Stimulated activated CD8-positive, alpha-beta memory T cell treated with anti-CD3 and anti-CD28 coated beads, Interleukin-2, amount 100 ng/mL, for 48 hours (primary cell): ENCODE results near the gene OR5B2.
"Not testable (repeated sequence)": the region's sequence is repeated elsewhere in the genome, so short reads cannot be mapped to it uniquely, and the experiment has no call there.

Experiments
- DNase-seq, 2 donors: peaks; one replicate each; pipeline ENCODE4 v3.0.0-alpha.2; 2020; ENCODE audit warnings: low read depth in 2 of 2

OR5B2 gene

GRCh38 chr11:58428021-58428420 is at the start of gene OR5B2:
OR5B2 (minus strand) TSS chr11:58428121; CDS start chr11:58423261, 4,860 bp downstream.
- DNase-seq = no peak

GRCh38 chr11:58471892-58472291 is 44.0 kb upstream of the OR5B2 start:
- no peak for DNase-seq

DNA sequence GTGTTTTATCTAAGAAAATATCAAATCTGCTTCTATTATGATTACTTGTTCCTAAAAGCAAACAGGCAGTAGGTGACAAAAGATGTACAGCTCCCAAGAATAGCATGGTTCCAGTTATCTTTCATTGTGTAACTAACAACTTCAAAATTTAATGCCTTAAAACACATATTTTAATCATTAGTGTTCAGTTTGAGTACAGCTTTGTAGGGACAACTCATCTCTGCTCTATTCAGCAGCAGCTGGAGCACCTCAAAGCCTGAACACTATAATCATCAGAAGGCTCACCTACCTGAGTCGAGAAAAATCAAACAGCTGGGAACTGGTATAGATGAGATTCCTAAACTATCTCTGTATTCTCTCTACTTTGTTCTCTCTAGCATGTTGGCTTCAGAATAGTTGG is 38.4 kb upstream of the OR5B2 start:
- DNase-seq = no peak

DNA sequence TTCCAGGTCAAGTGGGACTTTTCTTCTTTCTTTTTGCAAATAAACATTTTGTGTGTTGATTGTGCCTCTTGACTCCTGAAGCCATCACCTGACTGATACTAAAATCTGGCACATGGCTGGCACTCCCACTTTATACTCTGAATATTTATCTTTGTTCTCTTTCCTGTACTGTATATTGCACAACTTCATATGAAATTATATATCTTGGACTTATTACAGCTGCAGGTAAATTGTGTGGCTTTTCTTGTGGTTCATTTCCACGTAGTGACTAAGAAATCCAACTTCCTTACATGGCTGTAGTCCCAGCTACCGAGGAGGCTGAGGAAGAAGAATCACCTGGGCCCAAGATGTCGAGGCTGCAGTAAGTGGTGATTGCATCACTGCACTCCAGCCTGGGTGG is 37.8 kb upstream of the OR5B2 start:
- DNase-seq = no peak

DNA sequence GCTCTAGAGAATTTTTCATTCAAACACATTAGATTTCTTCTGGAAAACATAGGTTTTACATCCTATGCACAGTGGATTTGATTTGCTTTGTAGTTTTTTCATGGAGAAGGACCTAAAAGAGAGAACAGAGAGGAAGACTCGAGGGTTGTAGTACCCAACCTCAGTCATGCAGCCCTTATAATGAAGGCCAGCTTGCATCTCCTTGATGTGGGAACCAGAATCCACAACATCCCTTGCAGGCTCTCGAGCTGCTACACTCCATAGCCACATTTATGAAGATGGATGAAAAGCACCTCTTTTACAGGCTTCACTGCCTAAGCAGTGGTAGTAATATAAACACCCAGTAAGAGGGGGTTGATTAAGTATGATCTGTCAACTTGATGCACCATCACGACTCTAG is 23.7 kb upstream of the OR5B2 start:
- DNase-seq = no peak

DNA sequence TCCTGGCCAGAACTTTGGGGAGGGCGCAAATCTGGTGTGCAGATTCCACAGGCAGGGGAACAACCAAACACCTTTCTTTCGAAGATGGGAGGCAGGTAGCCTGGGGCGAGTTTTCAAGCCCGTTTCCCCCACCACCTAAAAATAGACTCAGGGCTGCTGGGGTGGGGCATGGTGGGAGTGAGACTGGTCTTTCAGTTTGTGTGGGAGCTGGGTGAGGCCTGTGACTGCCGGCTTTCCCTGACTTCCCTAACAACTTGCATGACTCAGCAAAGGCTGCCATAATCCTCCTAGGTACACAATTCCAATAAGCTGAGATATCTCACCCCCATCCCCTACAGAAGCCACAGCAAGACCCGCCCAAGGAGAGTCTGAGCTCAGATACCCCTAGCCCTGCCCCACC is 18.4 kb upstream of the OR5B2 start:
- no peak for DNase-seq

GRCh38 chr11:58444300-58444699 is 16.4 kb upstream of the OR5B2 start:
- DNase-seq = no peak

GRCh38 chr11:58442136-58442535 is 14.2 kb upstream of the OR5B2 start, which contains the start of gene OR5B12:
OR5B12 (minus strand) TSS chr11:58442236; CDS start chr11:58440151, 2,085 bp downstream.
- no peak for DNase-seq

- no peak for DNase-seq
These were observed 10.6 kb upstream of the OR5B2 start for GRCh38 chr11:58438486-58438885.

GRCh38 chr11:58434217-58434616 is 6.3 kb upstream of the OR5B2 start:
- DNase-seq = no peak

DNA sequence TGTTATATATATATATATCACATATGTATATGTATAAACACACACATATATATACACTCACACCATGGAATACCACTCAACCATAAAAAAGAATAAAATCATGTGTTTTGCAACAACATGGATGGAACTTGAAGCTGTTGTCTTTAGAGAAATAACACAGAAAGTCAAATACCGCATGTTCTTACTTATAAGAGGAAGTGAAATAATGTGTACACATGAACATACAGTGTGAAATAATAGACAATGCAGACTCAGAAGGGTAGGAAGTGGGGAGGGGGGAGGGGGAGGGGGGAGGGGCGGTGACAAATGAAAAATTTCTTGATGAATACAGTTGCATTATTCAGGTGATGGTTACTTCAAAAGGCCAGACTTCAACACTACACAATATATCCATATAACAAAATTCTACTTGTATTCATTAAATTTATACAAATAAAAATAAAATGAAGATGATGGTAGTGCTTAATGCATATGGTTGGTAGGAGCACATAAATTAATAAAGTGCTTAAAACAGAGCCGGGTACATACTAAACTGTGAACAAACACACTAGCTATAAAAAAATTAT is 5.8 kb upstream of the OR5B2 start:
- no peak for DNase-seq

DNA sequence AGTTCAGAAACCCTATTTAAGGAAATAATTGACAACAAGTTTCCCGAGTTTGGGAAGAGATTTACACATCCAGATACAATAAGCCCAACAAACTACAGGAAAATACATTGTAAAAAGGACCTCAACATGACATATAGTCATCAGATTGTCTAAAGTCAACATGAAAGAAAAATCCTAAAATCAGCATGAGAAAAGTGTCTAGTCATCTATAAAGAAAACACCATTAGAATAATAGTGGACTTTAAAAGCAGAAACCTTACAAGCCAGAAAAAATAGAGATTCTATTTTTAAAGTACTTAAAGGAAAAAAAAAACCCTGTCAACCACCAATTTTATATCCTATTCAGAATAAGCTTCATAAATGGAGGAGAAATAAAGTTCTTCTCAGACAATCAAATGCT is 1.4 kb upstream of the OR5B2 start:
- DNase-seq = no peak

DNA sequence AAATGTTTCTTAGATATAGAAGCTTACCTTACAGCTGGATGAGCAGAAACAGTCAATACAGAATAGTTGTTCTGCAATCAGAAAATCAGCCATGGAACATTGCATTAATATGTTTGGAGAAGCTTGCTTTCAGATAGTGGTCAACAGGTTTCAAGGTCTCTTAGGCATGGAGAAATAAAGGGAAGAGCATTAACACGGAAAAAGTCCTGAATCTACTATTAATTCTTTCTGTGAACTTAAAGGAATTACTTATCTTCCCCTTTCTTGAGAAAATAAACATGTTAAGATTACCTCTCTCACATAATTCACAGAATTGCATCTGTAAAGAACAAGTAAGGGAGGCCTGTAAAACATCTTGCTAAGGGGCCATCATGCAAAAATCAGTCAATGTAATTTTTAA is 21.1 kb downstream of the OR5B2 start, which contains the start of gene OR5B3:
Gene OR5B3 (minus strand): TSS at position 101 of the 400 bp plus-strand sequence. CDS start 3,465 bp downstream, outside the sequence.
- no peak for DNase-seq

DNA sequence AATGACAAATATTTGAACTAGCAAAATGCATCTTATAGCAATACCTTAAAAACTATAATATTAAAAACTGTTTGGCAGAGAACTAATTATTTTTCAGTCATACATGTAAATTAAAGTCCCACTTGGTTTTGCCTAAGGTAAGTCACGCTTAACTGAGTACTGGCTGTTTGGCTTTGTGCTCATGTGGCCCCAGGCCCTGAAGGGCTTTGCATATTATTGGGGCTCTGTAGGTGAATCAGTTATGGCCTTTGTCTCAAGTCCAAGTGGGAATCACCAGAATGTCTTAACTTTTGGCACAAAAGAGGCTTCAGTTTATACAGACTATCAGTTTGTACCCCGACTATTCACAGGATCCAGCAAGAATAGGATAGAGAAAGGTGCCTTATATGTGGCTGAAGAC is 28.3 kb downstream of the OR5B2 start:
- not testable (repeated sequence) for DNase-seq

DNA sequence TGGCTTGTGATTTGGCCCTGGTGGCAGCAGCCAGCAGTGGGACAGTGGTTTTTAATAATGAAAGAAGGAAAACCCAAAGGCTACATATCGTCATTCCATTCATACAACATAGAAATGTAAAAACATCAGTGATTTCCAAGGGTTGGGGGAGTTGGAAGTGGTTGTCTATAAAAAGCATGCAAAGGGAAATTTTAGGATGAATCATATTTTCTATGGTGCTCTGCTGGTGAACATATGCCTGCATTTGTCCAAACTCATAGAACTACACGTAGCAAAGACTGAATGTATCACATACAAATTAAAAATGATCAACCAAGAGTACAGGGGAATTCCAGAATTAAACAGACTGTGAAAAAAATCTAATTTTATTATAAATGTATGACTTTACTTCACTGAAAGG is 32.3 kb downstream of the OR5B2 start:
- no peak for DNase-seq

- no peak for DNase-seq
These were observed 33.7 kb downstream of the OR5B2 start for GRCh38 chr11:58394195-58394594.

DNA sequence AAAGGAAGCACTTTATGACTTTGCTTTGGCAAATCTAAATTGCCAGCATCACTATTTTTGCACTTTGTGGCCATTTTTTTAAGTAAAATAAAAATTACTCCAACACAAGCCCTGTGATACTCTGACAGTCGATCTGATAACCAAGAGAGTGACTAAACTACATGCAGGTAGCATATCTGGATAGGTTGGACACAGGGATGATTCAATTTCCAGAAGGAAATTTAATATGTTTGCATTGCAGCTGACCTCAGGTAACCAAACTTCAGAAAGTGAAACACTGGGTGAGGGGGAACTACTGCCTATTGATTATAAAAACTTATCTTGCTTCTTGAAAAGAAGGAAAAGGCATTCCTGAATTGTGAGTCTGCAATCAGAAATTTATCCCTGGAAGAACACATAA is 35.2 kb downstream of the OR5B2 start:
- DNase-seq = no peak

GRCh38 chr11:58391879-58392278 is 36.0 kb downstream of the OR5B2 start:
- no peak for DNase-seq

DNA sequence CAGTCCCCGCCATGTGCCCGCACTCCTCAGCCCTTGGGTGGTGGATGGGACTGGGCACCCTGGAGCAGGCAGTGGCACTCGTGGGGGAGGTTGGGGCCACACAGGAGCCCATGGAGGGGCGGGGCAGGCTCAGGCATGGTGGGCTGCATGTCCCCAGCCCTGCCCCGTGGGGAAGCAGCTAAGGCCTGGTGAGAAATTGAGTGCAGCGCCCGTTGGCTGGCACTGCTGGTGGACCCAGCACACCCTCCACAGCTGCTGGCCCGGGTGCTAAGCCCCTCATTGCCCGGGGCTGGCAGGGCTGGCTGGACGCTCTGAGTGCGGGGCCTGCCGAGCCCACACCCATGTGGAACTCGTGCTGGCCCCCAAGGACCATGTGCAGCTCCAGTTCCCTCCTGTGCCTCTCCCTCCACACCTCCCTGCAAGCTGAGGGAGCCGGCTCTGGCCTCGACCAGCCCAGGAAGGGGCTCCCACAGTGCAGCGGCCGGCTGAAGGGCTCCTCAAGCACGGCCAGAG is 37.3 kb downstream of the OR5B2 start:
- DNase-seq = no peak
